B cell (primary cell): Measurements from ENCODE around the gene GPR62. TPM values are rescaled to one million over a fixed set of nuclear protein-coding genes. Genes with fewer than 3 reads are reported as not detected.

Experiments used
- ATAC-seq: fragments of 200-7000 bp; cut with Tn5 transposase; one replicate; pipeline ENCODE4 v1.10.0; 2021; ENCODE audit warnings: low read depth, mild to moderate bottlenecking, moderate number of reproducible peaks, moderate library complexity
- CTCF ChIA-PET: fragments of 350-600 bp; sonication (Branson Sonifier 250); formaldehyde crosslinking; loops from one replicate; lab custom pipeline; 2021; ENCODE audit warnings: antibody characterized with exemption, inconsistent platforms; lab: Charles Lee
- POLR2A ChIA-PET: fragments of 350-600 bp; sonication (Branson Sonifier 250); formaldehyde crosslinking; loops from one replicate; lab custom pipeline; 2021; ENCODE audit warnings: antibody characterized with exemption; lab: Charles Lee
- DNase-seq: peaks from one replicate; pipeline ENCODE4 v3.0.0; 2013
- H2AFZ ChIP-seq: 2 replicates; pipeline ENCODE4 v1.6.1; 2012; ENCODE audit warnings: mild to moderate bottlenecking, low read depth, low read length; ENCODE audit not compliant: insufficient read depth, poor library complexity, severe bottlenecking
- H3K27ac ChIP-seq, 2 donors: 1 replicate in 1 of 2; 2 replicates in 1 of 2; pipeline ENCODE4 v1.5.1; 2012 to 2013; ENCODE audit warnings: low read length in 2 of 2, mild to moderate bottlenecking in 2 of 2, moderate library complexity in 1 of 2
- H3K27me3 ChIP-seq, 4 experiments: fragments of 200-600 bp in 1 of 4; sonication (generic) in 1 of 4; replicated peaks in 1 of 4; 1 replicate in 2 of 4; 2 replicates in 2 of 4; pipeline versions ENCODE4 v1.6.1 to v1.7.0; 2013 to 2016; ENCODE audit warnings: low read length in 3 of 4, mild to moderate bottlenecking in 2 of 4, mixed read lengths in 1 of 4, moderate library complexity in 1 of 4; ENCODE audit not compliant: insufficient read depth in 4 of 4, control insufficient read depth in 3 of 4; ENCODE audit errors: control extremely low read depth in 1 of 4
- H3K36me3 ChIP-seq, 2 experiments: replicated peaks in 1 of 2; 1 replicate in 1 of 2; 2 replicates in 1 of 2; pipeline versions ENCODE4 v1.6.1 to v1.7.1; 2013; ENCODE audit warnings: low read length in 1 of 2; ENCODE audit not compliant: insufficient read depth in 2 of 2, control insufficient read depth in 1 of 2; ENCODE audit errors: control extremely low read depth in 1 of 2, extremely low read depth in 1 of 2
- H3K4me1 ChIP-seq, 2 donors: fragments of 200-600 bp in 1 of 2; sonication (generic) in 1 of 2; 1 replicate in 1 of 2; 2 replicates in 1 of 2; pipeline versions ENCODE4 v1.5.1 to v1.6.1; 2013 to 2017; ENCODE audit warnings: low read length in 2 of 2; ENCODE audit not compliant: control insufficient read depth in 2 of 2, insufficient read depth in 2 of 2
- H3K4me2 ChIP-seq: replicated peaks from 2 replicates; pipeline ENCODE3; 2012; ENCODE audit warnings: mild to moderate bottlenecking, low read depth, low read length; ENCODE audit not compliant: poor library complexity, severe bottlenecking
- H3K4me3 ChIP-seq, 5 experiments: fragments of 200-600 bp in 1 of 5; sonication (generic) in 1 of 5; 1 replicate in 3 of 5; 2 replicates in 2 of 5; pipeline versions ENCODE4 v1.5.1 to v1.7.0; 2011 to 2016; ENCODE audit warnings: low read length in 4 of 5, mild to moderate bottlenecking in 4 of 5, low read depth in 2 of 5, control low read depth in 1 of 5, moderate library complexity in 1 of 5; ENCODE audit not compliant: insufficient read depth in 1 of 5; ENCODE audit errors: control extremely low read depth in 1 of 5, extremely low read depth in 1 of 5
- H3K79me2 ChIP-seq: fragments of 200-600 bp; sonication (generic); one replicate; pipeline ENCODE4 v1.6.0; 2016; ENCODE audit warnings: low read length; ENCODE audit not compliant: control insufficient read depth, insufficient read depth
- H3K9ac ChIP-seq: fragments of 200-600 bp; sonication (generic); 2 replicates; pipeline ENCODE4 v1.6.1; 2017; ENCODE audit warnings: mild to moderate bottlenecking, low read length, moderate library complexity
- H3K9me3 ChIP-seq, 3 donors: one replicate each; pipeline versions ENCODE4 v1.6.1 to v1.7.1; 2013; ENCODE audit warnings: low read length in 2 of 3; ENCODE audit not compliant: control insufficient read depth in 2 of 3, insufficient read depth in 1 of 3; ENCODE audit errors: control extremely low read depth in 1 of 3
- H4K20me1 ChIP-seq: 2 replicates; pipeline ENCODE4 v1.6.0; 2012; ENCODE audit warnings: mild to moderate bottlenecking, low read length; ENCODE audit not compliant: insufficient read depth, control insufficient read depth, poor library complexity, severe bottlenecking
- H3K27ac Mint-ChIP-seq: one replicate; pipeline ENCODE4 v1.8.0; 2021; ENCODE audit warnings: mixed read lengths
- H3K27me3 Mint-ChIP-seq: one replicate; pipeline ENCODE4 v1.8.0; 2021; ENCODE audit warnings: mixed read lengths
- H3K4me1 Mint-ChIP-seq: one replicate; pipeline ENCODE4 v1.8.0; 2021; ENCODE audit warnings: mixed read lengths
- H3K4me3 Mint-ChIP-seq: one replicate; pipeline ENCODE4 v1.8.0; 2021; ENCODE audit warnings: mixed read lengths
- H3K9me3 Mint-ChIP-seq: one replicate; pipeline ENCODE4 v1.8.0; 2022; ENCODE audit warnings: mixed read lengths; ENCODE audit not compliant: insufficient read depth
- EZH2 ChIP-seq: IDR thresholded peaks from 2 replicates; pipeline ENCODE4 v1.6.1; 2012; ENCODE audit warnings: borderline replicate concordance, low read depth, mild to moderate bottlenecking, moderate library complexity, low read length; ENCODE audit not compliant: insufficient read depth, poor library complexity, severe bottlenecking
- WGBS: methylation state at CpG from one replicate; pipeline ENCODE4 v1.1.5; 2013; ENCODE audit warnings: missing lambda C conversion rate; ENCODE audit not compliant: insufficient coverage; 5-methylcytosine and 5-hydroxymethylcytosine counted together
- intact Hi-C: fragments of 100-400 bp; cut with micrococcal nuclease; formaldehyde crosslinking; loops from one replicate; pipeline ENCODE4 v1.10.0; 2022
- polyA plus RNA-seq: library from polyadenylated mRNA; depleted of rRNA; stranded (reverse); fragments of >200 nt; gene quantifications from 2 replicates; pipeline ENCODE4 v1.2.3, GENCODE V29; 2012
- total RNA-seq, 2 donors: library from RNA; stranded (reverse); fragments of 120-200 nt in 1 of 2; gene quantifications; 1 replicate in 1 of 2; 2 replicates in 1 of 2; pipeline versions ENCODE4 v1.2.3 to v1.2.4, GENCODE V29; 2013 to 2022
- TF ChIP-seq, protein P1 (sequence below): fragments of 200-600 bp; IDR thresholded peaks from one replicate; pipeline ENCODE4 v1.8.0; 2022; ENCODE audit warnings: antibody characterized with exemption, mild to moderate bottlenecking

Gene GPR62
- total and polyA plus RNA-seq, 2 donors (not counting 1 experiment from before 2014, with no cell fraction given), result not detected

DNA sequence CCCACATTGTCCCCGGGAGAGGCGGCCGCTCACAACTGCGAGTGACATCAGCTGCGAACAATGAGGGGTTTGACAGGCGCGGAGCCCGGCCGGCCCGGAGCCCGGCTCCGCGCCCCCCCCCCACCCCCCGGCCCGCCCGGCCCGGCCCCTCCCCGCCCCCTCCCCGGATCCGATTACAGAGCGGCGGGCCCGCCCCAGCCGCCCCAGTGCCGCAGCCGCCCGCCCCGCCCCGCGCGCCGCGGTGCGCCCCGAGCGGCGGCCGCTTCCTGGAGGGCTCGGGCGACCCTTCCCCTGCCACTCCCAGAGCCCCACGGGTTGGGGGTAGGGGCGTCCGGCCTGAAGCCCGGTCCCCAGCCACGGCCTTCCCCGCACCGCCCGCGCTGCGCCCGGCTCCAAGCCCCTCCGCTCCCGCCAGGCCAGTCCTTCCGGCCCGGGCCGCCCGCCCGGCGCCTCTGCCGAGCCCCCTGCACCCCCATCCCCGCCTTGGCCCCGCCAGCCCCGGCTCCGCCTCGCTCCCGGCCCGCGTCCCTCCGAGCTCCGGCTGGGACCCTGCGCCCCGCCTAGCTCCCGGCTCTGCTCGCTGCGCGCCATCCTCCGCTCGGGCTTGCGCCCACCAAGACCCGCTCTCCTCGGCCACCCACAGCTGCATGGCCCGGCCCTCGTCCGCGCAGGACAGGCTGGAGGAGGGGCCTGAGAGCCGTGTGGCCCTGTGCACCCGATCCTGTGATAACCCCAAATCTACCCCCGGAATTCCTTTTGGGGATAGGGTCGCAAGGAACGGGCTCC, 12.4 kb downstream of the GPR62 start, which contains the start of gene PCBP4:
Gene PCBP4 (minus strand): TSS at position 71 of the 786 bp plus-strand sequence. CDS start 6,214 bp downstream, outside the sequence.
- peak within 1 kb of the TSS; percentile 75 for H3K9ac ChIP-seq
- under 1% methylated on average over 64 of the region's 90 CpGs for WGBS

More for the DNA sequence above, 12.4 kb downstream of the GPR62 start, which contains the start of gene PCBP4:
- TF ChIP-seq, protein P1, sequence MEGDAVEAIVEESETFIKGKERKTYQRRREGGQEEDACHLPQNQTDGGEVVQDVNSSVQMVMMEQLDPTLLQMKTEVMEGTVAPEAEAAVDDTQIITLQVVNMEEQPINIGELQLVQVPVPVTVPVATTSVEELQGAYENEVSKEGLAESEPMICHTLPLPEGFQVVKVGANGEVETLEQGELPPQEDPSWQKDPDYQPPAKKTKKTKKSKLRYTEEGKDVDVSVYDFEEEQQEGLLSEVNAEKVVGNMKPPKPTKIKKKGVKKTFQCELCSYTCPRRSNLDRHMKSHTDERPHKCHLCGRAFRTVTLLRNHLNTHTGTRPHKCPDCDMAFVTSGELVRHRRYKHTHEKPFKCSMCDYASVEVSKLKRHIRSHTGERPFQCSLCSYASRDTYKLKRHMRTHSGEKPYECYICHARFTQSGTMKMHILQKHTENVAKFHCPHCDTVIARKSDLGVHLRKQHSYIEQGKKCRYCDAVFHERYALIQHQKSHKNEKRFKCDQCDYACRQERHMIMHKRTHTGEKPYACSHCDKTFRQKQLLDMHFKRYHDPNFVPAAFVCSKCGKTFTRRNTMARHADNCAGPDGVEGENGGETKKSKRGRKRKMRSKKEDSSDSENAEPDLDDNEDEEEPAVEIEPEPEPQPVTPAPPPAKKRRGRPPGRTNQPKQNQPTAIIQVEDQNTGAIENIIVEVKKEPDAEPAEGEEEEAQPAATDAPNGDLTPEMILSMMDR, result no peak
- no peak for TF ChIP-seq EZH2
- peaks cover 4% of the 10 kb centered on the region for H3K79me2 ChIP-seq
- H3K9me3 ChIP-seq, result no peaks in the 10 kb centered on the region
- DNase-seq, result peak; percentile 54
- POLR2A ChIA-PET, result interaction anchor here (1.5 kb wide), 1 partner anchor 15 kb away, joined by 4 read pairs; no protein-coding TSS in a partner anchor
- Mint-ChIP-seq H3K4me3 (peak within 1 kb of the TSS; percentile 88), H3K9me3 (no peaks in the 10 kb centered on the region), H3K4me1 (peaks cover 23% of the 10 kb centered on the region), H3K27ac (peak within 1 kb of the TSS; percentile 83), H3K27me3 (no peaks in the 10 kb centered on the region)
- H3K4me1 ChIP-seq, result peaks cover 6 to 20% of the 10 kb centered on the region in 2 donors
- peak; percentile 72 for ATAC-seq
- peak within 1 kb of the TSS; percentile 99 for H3K4me2 ChIP-seq
- H3K4me3 ChIP-seq, result peak within 1 kb of the TSS in 4 of 5 experiments; percentile 37 to 74 (median 55)
- H3K27ac ChIP-seq, result peak within 1 kb of the TSS in 1 of 2 donors; percentile 56
- H4K20me1 ChIP-seq, result no peaks in the 10 kb centered on the region
- peaks cover 0 to 3% of the 10 kb centered on the region in 2 experiments for H3K36me3 ChIP-seq
- no peaks in the 10 kb centered on the region for H3K27me3 ChIP-seq
- CTCF ChIA-PET, result interaction anchor here (0.5 to 2.6 kb wide), 2 partner anchors 11 to 26 kb away, joined by 3 to 14 read pairs; partner anchors contain the start of genes PARP3 and RRP9
- intact Hi-C loops, result no loop called here
- H2AFZ ChIP-seq, result peak within 1 kb of the TSS; percentile 90
